Measurements from ENCODE around the gene SLC38A1.
A peak's percentile ranks its signal among the peaks of the same experiment; 100 is the strongest.
"Not testable (repeated sequence)": the region's sequence is repeated elsewhere in the genome, so short reads cannot be mapped to it uniquely, and the experiment has no call there.

SLC38A1 gene

DNA sequence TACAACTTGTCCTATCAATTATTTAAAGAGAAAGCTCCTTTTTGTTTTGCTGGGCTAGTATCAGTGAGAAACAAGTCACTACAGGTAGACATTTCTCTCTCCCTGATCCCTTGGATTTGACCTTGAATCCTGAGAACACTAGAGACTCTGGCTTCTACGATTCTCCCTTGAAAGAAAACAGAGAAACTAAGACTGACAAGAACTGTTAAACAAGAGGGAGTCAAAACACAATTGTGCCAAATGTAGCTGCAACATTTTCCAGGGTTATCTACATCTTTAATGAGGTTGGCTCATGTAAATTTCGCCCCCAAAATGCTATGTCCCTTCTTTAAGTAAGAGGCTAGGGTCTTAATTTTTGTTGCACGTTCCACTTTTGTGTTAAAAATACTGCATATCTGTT, 62.4 kb downstream of the SLC38A1 start:
- DNase-seq (ENCODE audit: low spot score), result no peak

GRCh38 chr12:46205294-46205693, 63.5 kb downstream of the SLC38A1 start:
- no peak for DNase-seq (ENCODE audit: low spot score)

- no peak for DNase-seq (ENCODE audit: low spot score)
These were observed 67.5 kb downstream of the SLC38A1 start for GRCh38 chr12:46201284-46201789.

- DNase-seq (ENCODE audit: low spot score), result no peak
These were observed 68.3 kb downstream of the SLC38A1 start for GRCh38 chr12:46200551-46200950.

- DNase-seq (ENCODE audit: low spot score), result no peak
These were observed 69.9 kb downstream of the SLC38A1 start for GRCh38 chr12:46198913-46199312.

GRCh38 chr12:46197883-46198282, 71.0 kb downstream of the SLC38A1 start:
- DNase-seq (ENCODE audit: low spot score), result no peak

DNA sequence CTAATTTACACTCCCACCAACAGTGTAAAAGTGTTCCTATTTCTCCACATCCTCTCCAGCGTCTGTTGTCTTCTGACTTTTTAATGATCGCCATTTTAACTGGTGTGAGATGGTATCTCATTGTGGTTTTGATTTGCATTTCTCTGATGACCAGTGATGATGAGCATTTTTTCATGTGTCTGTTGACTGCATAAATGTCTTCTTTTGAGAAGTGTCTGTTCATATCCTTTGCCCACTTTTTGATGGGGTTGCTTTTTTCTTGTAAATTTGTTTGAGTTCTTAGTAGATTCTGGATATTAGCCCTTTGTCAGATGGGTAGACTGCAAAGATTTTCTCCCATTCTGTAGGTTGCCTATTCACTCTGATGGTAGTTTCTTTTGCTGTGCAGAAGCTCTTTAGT, 78.3 kb downstream of the SLC38A1 start:
- not testable (repeated sequence) for DNase-seq (ENCODE audit: low spot score)

GRCh38 chr12:46188170-46188569, 80.7 kb downstream of the SLC38A1 start:
- DNase-seq (ENCODE audit: low spot score), result no peak

DNA sequence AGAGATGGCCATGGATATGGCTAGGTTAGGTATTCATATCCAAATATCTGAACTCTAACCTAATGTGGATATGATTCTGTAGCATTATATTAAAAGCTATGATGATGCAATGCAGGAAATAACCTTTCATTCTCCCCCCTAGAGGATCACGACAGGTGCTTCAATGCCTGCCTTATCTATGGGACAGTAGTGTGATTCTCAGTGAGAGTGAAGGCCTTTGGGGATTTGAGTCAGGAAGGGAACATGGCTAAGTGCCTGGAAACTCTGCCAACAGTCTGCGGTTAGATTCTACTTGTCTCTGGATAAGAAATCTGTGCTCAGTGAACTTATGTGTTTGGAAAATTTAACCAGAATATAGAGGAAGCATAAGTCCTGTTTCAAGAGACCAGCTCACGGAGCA, 81.8 kb downstream of the SLC38A1 start:
- peak; percentile 35 for DNase-seq (ENCODE audit: low spot score)

DNA sequence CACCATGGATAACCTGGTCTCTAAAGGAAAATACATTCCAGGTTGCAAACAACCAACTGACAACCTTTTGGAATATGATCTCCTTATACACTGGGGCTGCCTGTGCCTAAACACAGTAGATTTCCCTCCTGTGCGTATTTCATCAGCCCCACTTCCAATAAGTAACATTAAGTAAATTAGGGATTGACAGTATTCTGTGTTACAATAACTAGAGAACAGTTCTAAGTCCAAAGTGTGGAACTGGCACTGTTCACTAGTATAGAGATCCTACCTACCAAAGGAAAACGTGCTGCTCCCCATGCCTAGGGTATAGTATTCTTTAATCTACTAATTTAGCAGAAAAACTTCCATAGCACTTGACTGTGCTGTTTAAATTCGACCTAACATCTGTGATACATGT, 82.8 kb downstream of the SLC38A1 start:
- DNase-seq (ENCODE audit: low spot score), result no peak

- DNase-seq (ENCODE audit: low spot score), result no peak
These were observed 83.2 kb downstream of the SLC38A1 start for GRCh38 chr12:46185686-46186085.

DNA sequence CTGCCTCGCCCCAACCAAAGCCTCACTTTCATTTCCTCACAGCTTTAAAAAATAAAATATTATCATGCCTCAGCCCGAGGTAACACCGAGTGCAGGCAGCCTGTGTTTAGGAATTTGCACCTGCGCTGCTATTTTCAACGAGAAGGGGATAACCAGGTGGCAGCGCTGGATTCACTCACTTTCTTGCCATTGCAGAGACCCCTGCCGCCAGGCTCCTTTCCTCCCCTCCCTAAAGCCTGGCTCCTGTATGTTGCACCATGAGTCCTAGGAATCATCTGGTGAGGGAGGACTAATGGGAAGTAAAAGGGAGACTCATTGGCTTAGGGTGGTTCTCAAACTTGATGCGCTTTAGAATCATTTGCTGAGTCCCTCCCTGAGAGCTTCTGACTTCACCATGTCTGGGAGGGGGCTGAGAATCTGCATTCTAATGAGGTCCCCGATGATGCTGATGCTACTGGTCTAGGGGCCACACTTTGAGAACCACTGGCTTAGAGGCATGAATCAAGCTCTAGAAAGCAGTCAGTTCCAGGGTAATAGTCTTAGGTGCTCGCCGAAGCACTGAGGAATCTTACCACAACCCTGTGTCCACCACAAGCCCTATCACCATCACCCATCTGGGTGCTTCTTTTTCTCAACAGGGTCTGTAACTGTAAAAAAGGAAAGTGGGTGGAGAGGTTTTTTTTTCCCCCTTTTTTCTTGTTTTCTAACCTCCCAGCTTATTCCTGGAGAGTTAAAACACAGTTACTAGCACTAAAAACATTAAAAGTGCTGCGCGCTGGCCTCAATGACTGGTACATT, 83.8 kb downstream of the SLC38A1 start:
- DNase-seq (ENCODE audit: low spot score), result no peak

GRCh38 chr12:46183112-46183511, 85.7 kb downstream of the SLC38A1 start:
- no peak for DNase-seq (ENCODE audit: low spot score)

DNA sequence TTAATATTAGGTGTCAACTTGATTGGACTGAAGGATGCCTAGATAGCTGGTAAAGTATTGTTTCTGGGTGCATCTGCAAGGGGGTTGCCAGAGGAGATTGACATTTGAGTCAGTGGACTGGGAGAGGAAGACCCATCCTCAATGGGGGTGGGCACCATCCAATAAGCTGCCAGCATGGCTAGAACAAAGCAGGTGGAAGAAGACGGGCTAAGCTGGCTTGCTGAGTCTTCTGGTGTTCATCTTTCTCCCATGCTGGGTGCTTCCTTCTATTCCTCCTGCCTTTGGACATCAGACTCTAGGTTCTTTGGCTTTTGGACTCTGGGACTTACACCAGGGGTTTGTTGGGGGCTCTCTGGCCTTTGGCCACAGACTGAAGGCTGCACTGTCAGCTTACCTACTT, 87.4 kb downstream of the SLC38A1 start:
- DNase-seq (ENCODE audit: low spot score), result no peak

GRCh38 chr12:46179693-46180452, 89.0 kb downstream of the SLC38A1 start:
- DNase-seq (ENCODE audit: low spot score), result no peak

- DNase-seq (ENCODE audit: low spot score), result no peak
These were observed 90.8 kb downstream of the SLC38A1 start for GRCh38 chr12:46177837-46178608.

GRCh38 chr12:46177025-46177424, 91.8 kb downstream of the SLC38A1 start:
- DNase-seq (ENCODE audit: low spot score), result no peak

DNA sequence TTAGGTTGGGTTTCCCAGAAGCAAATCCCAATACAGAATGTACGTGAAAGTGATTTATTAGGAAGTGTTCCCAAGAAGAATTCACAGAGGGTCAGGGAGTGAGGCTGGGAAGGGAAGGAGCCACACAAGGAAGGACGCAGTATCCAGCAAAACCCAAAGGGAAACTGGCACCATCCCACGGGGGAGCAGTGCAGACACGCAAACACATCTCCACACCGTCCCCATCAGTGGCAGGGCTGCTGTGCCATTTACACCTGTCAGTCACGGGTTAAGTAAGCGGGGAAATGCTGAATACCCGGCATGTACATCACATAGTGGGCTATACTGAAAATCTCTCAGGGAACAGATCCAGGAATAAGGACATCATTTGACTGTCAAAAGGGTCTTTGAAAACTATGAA, 93.9 kb downstream of the SLC38A1 start:
- DNase-seq (ENCODE audit: low spot score), result no peak

- no peak for DNase-seq (ENCODE audit: low spot score)
These were observed 94.7 kb downstream of the SLC38A1 start for GRCh38 chr12:46174061-46174662.

DNA sequence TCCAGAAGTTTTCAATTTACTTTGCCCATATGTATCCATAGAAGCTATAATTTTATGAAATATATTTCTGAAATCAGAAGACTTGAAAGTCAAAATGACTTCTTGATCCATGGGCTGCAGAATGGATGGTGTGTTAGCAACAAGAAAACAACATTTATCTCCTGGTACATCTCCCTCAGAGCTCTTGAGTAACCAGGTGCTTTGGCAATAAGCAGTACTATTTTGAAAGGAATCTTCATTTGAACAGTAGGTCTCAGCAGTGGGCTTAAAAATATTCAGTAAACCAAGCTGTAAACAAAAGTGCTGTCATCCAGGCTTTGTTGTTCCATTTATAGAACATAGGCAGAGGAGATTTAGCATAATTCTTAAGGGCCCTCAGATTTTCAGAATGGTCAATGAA, 100.4 kb downstream of the SLC38A1 start:
- DNase-seq (ENCODE audit: low spot score), result no peak

DNA sequence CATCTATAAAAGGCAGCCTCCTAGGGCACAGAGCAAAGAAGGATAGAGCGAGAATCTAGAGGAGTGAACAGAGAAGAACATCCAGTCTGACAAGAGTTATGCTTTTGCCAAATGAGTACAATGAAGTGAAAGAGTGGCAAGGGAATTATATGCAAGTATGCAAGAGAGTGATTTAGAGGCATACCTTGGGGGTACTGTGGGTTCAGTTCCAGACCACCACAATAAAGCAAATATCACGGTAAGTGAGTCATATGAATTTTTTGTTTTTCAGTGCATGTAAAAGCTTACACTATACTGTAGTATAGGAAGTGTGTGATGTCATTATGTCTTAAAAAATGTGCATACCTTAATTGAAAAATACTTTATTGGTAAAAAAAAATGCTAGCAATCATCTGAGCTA, 101.4 kb downstream of the SLC38A1 start:
- DNase-seq (ENCODE audit: low spot score), result no peak

- DNase-seq (ENCODE audit: low spot score), result no peak
These were observed 103.7 kb downstream of the SLC38A1 start for GRCh38 chr12:46165191-46165590.

All from COLO829 (cell line).